Testis (tissue), 2 donors: ENCODE data around the gene NLGN4Y.

Source experiments
- POLR2A ChIP-seq: fragments of 450-650 bp; IDR thresholded peaks from one replicate; pipeline ENCODE4 v1.6.1; 2017; ENCODE audit warnings: antibody characterized with exemption, mild to moderate bottlenecking, moderate library complexity
- TF ChIP-seq, protein P1 (sequence below), 3 experiments: fragments of 450-650 bp in 2 of 3; fragments of 200-600 bp in 1 of 3; sonication (generic) in 1 of 3; IDR thresholded peaks; one replicate each; pipeline ENCODE4 v1.5.1; 2016 to 2019; ENCODE audit warnings: antibody characterized with exemption in 3 of 3, mild to moderate bottlenecking in 2 of 3, moderate library complexity in 1 of 3

DNA sequence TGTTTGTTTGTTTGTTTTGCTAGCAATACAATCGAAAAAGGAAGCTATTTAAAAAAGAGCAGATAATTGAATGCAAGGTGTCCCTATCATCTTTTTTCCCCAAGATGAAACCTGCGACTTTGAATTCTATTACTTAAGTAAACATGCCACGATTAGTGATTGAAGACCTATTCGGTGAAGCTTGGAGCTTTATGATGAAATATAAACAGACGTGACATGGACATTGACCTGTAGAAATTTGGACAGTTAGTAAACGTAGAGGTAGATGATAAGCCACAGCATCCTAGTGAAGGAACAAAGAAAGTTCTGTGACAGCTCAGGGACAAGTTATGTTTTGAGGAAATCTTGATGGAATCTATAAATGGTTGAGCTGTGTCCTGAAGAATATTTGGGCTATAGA lies 103.9 kb downstream of the NLGN4Y start:
- TF ChIP-seq, protein P1, sequence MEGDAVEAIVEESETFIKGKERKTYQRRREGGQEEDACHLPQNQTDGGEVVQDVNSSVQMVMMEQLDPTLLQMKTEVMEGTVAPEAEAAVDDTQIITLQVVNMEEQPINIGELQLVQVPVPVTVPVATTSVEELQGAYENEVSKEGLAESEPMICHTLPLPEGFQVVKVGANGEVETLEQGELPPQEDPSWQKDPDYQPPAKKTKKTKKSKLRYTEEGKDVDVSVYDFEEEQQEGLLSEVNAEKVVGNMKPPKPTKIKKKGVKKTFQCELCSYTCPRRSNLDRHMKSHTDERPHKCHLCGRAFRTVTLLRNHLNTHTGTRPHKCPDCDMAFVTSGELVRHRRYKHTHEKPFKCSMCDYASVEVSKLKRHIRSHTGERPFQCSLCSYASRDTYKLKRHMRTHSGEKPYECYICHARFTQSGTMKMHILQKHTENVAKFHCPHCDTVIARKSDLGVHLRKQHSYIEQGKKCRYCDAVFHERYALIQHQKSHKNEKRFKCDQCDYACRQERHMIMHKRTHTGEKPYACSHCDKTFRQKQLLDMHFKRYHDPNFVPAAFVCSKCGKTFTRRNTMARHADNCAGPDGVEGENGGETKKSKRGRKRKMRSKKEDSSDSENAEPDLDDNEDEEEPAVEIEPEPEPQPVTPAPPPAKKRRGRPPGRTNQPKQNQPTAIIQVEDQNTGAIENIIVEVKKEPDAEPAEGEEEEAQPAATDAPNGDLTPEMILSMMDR (IDR thresholded peaks at IDR 0.05) = no peak
- TF ChIP-seq POLR2A = no peak
